HG02973 (cell line): ENCODE data around the gene STC2.
"Not testable (repeated sequence)": the region's sequence is repeated elsewhere in the genome, so short reads cannot be mapped to it uniquely, and the experiment has no call there.

Experiments used
- ATAC-seq: cut with Tn5 transposase; IDR thresholded peaks from one replicate; pipeline ENCODE4 v1.9.1; 2021; ENCODE audit warnings: moderate library complexity; ENCODE audit not compliant: unreplicated experiment

STC2 gene

GRCh38 chr5:173327948-173328843 lies at the start of gene STC2:
TSS of gene STC2 (minus strand) at chr5:173328414. CDS start at chr5:173328193, 221 bp downstream.
- peak; percentile 58 for ATAC-seq

GRCh38 chr5:173371400-173371799 lies 43.2 kb upstream of the STC2 start:
- no peak for ATAC-seq

DNA sequence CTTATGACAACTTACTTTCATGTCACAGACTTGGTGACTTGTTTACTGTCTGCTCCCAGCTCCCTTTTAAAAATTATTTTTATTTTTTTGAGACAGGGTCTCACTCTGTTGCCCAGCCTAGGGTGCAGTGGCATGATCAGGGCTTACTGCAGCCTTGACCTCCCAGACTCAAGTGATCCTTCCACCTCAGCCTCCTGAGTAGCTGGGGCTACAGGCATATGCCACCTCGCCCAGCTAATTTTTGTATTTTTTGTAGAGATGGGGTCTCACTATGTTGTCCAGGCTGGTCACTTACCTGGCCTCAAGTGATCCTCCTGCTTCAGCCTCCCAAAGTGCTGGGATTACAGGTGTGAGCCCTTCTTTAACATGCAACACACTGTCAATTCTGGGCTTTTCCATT lies 35.2 kb upstream of the STC2 start:
- ATAC-seq = not testable (repeated sequence)

DNA sequence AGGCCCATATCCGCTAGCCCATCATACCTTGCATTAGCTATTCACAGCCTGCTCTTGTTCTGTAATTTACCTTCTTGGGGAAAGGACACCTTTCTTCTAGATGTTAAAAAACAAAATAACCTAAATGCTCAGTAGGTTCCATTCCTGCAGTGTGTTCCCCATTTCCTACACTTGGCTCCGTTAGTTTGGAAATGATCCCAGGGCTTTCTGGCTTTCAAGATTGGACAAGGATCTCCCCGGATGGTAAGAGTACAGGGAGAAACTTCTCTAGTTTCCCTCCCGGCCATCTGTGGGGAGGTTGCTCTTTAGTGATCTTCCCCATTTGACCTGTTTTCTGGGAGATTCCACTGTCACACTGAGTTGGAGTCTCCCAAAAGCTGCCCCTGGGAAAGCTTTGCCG lies 27.3 kb upstream of the STC2 start:
- ATAC-seq = no peak

- no peak for ATAC-seq
These were observed 26.4 kb upstream of the STC2 start for GRCh38 chr5:173354645-173355044.

GRCh38 chr5:173352366-173353349 lies 24.4 kb upstream of the STC2 start:
- no peak for ATAC-seq

DNA sequence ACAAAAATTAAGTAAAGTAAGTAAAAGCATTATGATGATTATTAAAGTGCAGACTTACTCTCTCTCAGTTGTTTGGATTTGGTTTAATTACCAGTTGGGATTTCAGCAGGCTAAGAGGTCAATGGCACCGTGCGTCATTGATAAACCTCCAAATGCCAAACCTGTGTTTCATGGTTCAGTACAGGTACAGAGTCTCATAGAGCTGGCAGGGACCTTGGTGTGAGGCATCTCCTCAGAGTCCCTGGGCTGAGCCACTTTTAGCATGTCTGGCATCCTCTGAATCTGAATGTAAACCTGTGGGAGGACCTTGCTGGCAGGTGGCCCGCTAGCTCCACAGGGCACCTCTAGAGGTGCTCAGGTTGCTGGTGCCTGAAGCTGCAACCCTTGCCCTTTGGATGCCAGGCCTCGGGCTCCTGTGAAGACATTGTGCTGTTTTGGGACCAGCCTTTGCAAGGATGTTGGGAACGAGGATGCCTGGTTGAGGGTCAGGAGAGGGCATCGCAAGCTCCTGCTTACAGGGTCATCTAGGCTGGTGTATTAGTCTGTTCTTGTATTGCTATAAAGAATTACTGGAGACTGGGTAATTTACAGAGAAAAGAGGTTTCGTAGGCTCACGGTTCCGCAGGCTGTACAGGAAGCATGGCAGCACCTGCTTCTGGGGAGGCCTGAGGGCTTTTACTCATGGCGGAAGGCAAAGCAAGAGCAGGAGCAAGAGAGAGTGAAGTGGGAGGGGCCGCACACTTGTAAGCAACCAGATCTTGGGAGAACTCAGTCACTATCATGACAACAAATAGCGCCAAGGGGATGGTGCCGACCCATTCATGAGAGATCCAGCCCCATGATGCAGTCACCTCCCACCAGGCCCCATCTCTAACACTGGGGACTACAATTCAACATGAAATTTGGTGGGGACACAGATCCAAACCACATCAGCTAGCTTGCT lies 14.9 kb upstream of the STC2 start:
- ATAC-seq = no peak

- no peak for ATAC-seq
These were observed 13.8 kb upstream of the STC2 start for GRCh38 chr5:173341961-173342430.

GRCh38 chr5:173340984-173341383 lies 12.8 kb upstream of the STC2 start:
- ATAC-seq = no peak

DNA sequence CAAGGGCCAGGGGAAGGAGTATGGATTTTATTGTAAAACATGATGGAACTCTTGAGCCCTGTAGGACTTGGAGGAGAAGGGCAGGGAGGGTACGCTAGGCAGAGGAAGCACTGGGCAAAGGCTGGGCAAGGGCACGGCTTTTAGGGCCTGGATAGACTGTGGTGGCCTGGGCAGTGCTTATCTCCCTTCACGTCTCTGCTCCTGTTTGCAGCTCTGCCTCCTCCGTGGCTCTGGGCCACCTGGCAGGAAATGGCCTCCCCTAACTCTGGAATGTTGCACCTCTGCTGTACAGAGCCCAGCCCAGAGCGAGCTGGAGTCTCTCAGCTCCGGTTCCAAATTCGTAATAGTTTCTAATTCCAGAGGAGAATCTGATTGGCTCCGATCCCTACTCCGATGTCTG lies 12.2 kb upstream of the STC2 start:
- no peak for ATAC-seq

DNA sequence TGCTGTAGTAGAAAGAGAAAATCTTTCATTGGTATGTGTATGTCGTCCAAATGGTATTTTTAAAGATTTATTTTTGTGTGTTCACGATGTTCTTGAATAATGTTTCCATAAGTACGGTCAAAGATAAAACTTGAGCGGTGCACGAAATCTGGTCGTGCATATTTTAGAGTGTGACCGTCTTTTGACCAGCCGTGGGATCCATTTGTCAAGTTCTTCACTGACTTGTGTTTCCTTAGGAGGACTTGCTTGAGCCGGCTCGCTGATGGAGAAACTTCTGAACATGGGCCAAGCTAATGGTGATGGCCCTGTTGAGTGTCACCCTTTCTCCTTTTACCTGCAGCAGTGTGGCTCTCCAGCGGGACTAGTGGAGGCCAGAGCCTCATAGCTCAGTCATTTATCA lies 11.1 kb upstream of the STC2 start:
- no peak for ATAC-seq

GRCh38 chr5:173338380-173339015 lies 10.3 kb upstream of the STC2 start:
- no peak for ATAC-seq

- no peak for ATAC-seq
These were observed 6.6 kb upstream of the STC2 start for GRCh38 chr5:173334808-173335207.

DNA sequence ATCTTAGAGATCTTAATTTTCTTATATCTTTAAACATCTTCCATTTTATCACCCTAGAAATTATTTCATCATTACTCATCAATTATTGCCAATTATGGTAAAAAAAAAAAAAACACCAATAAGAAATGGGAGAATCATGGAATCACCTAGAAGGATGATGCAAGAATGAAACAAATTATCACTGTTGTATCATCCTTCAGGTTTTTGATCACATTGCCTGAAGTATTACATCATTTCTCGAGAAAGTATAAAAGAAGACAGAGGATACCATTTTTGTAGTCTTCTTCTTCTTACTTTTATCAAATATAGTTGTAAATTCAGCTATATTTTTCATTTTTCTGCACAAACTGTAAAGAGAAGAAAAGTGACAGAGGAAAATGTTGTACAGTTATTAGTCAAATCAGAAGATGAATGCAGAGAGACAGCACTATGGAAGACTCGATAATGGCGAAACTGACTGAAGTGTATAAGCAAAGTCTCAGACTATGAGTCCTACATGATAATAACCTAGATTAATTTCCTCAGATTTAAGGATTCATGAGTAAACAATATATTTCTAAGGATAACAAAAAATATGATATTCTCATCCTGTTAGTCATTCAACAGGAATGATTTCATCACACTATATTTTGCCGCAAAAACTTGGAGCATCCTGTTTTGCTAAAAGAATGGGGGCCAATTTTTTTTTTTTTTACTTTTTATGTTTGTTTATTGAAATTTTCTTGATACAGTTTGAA lies 5.9 kb upstream of the STC2 start:
- no peak for ATAC-seq

- peak; percentile 56 for ATAC-seq
These were observed 3.8 kb upstream of the STC2 start for GRCh38 chr5:173331956-173332479.

GRCh38 chr5:173331287-173331686 lies 3.1 kb upstream of the STC2 start:
- no peak for ATAC-seq

GRCh38 chr5:173330338-173331206 lies 2.4 kb upstream of the STC2 start:
- ATAC-seq = no peak
